ENCODE data around the gene TCEAL4.
"Not testable (repeated sequence)": the region's sequence is repeated elsewhere in the genome, so short reads cannot be mapped to it uniquely, and the experiment has no call there.

DNA sequence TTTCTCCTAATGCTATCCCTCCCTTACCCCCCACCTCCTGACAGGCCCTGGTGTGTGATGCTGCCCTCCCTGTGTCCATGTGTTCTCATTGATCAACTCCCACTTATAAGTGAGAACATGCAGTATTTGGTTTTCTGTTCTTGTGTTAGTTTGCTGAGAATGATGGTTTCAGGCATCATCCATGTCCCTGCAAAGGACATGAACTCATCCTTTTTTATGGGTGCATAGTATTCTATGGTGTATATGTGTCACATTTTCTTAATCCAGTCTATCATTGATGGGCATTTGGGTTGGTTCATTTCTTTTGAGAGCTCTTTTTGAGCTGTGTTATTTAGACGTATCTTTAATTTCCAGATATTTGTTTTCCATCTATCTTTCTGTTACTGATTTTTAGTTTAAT, 7.0 kb downstream of the TCEAL4 start:
- not testable (repeated sequence) for TF ChIP-seq TCF4 (CRISPR knock-in tag; IDR thresholded peaks at IDR 0.05; ENCODE audit: borderline replicate concordance)
- TF ChIP-seq, protein P1, sequence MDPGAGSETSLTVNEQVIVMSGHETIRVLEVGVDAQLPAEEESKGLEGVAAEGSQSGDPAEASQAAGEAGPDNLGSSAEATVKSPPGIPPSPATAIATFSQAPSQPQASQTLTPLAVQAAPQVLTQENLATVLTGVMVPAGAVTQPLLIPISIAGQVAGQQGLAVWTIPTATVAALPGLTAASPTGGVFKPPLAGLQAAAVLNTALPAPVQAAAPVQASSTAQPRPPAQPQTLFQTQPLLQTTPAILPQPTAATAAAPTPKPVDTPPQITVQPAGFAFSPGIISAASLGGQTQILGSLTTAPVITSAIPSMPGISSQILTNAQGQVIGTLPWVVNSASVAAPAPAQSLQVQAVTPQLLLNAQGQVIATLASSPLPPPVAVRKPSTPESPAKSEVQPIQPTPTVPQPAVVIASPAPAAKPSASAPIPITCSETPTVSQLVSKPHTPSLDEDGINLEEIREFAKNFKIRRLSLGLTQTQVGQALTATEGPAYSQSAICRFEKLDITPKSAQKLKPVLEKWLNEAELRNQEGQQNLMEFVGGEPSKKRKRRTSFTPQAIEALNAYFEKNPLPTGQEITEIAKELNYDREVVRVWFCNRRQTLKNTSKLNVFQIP (CRISPR knock-in tag; IDR thresholded peaks at IDR 0.05; ENCODE audit: borderline replicate concordance, low read depth) = not testable (repeated sequence)

All from SK-N-SH treated with all-trans-retinoic acid at 6 μM for 48 hours (cell line).